BJ (cell line): ENCODE results near the gene PLD6. TPM values are rescaled to one million over a fixed set of nuclear protein-coding genes. Genes with fewer than 3 reads are reported as not detected.
A peak's percentile ranks its signal among the peaks of the same experiment; 100 is the strongest.

Experiments
- CTCF ChIA-PET: fragments of 350-600 bp; formaldehyde crosslinking; extraction: SDS; loops from one replicate; lab custom pipeline; 2021; ENCODE audit warnings: antibody characterized with exemption, inconsistent platforms; lab: Yijun Ruan, JAX
- POLR2A ChIA-PET: fragments of 300-600 bp; sonication (Branson Sonifier 250); formaldehyde crosslinking; extraction: SDS; loops from one replicate; lab custom pipeline; 2021; ENCODE audit warnings: antibody characterized with exemption; lab: Charles Lee
- DNase-seq: peaks from one replicate; pipeline ENCODE4 v3.0.0-alpha.2; 2011; ENCODE audit warnings: low read depth
- H3K27me3 ChIP-seq: 2 replicates; pipeline ENCODE4 v1.6.0; 2011; ENCODE audit warnings: low read length; ENCODE audit not compliant: control insufficient read depth, insufficient read depth
- H3K36me3 ChIP-seq: 2 replicates; pipeline ENCODE4 v1.5.1; 2011; ENCODE audit warnings: low read length; ENCODE audit not compliant: control insufficient read depth, insufficient read depth
- H3K4me3 ChIP-seq: 2 replicates; pipeline ENCODE4 v1.5.1; 2011; ENCODE audit warnings: low read depth, mild to moderate bottlenecking, control low read depth, low read length
- polyA plus RNA-seq: library from polyadenylated mRNA; depleted of rRNA; stranded (reverse); fragments of >200 nt; gene quantifications from 2 replicates; pipeline ENCODE4 v1.2.3, GENCODE V29; 2011
- TF ChIP-seq, protein P1 (sequence below): IDR thresholded peaks from 2 replicates; pipeline ENCODE4 v1.5.1; 2011; ENCODE audit warnings: low read depth, mild to moderate bottlenecking, control low read depth, inconsistent platforms, low read length, moderate library complexity; ENCODE audit not compliant: insufficient read depth

The PLD6 gene
- polyA plus RNA-seq, 1 experiment, result 1.5 TPM

DNA sequence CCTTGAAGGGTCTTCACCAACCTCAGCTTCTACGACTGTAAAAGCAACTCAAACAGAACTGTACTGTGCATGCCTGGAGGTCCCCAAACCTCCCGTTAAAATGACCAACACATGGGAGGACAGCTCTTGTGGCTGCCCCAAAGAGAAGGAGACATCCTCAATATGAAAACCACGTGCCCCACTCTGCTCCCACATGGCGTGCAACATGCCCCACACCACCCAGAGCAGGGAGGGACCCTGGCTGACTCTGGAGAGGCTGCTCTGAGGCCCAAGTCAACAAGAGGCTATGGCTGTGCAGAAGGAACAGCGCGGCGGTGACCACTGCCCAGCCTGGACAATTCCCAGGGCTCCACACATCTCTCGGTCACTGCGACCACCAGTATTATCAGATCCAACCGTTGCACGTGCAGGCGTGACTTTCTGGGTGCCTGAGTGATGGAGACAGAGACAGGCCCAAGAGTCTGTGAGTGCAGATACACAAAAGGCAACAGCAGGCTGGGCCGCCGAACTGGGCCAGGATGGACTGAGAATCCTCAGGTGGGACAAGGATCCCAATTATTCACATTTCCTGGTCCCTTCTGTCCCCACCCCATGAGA, 1.4 kb downstream of the PLD6 start:
- H3K27me3 ChIP-seq, result no peaks in the 10 kb centered on the region
- ChIA-PET CTCF (interaction anchor here (1.4 kb wide), 1 partner anchor 213 kb away, joined by 3 read pairs; no protein-coding TSS in a partner anchor), POLR2A (no interaction called here)
- peak overlapping the region; percentile 47 for H3K4me3 ChIP-seq
- no peak for DNase-seq
- TF ChIP-seq, protein P1, sequence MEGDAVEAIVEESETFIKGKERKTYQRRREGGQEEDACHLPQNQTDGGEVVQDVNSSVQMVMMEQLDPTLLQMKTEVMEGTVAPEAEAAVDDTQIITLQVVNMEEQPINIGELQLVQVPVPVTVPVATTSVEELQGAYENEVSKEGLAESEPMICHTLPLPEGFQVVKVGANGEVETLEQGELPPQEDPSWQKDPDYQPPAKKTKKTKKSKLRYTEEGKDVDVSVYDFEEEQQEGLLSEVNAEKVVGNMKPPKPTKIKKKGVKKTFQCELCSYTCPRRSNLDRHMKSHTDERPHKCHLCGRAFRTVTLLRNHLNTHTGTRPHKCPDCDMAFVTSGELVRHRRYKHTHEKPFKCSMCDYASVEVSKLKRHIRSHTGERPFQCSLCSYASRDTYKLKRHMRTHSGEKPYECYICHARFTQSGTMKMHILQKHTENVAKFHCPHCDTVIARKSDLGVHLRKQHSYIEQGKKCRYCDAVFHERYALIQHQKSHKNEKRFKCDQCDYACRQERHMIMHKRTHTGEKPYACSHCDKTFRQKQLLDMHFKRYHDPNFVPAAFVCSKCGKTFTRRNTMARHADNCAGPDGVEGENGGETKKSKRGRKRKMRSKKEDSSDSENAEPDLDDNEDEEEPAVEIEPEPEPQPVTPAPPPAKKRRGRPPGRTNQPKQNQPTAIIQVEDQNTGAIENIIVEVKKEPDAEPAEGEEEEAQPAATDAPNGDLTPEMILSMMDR, result no peak
- no peaks in the 10 kb centered on the region for H3K36me3 ChIP-seq

- ChIA-PET CTCF (interaction anchor here (1.4 kb wide), 1 partner anchor 212 kb away, joined by 3 read pairs; no protein-coding TSS in a partner anchor), POLR2A (no interaction called here)
- Histone ChIP-seq H3K4me3 (no peak overlapping the region), H3K36me3 (no peaks in the 10 kb centered on the region), H3K27me3 (no peaks in the 10 kb centered on the region)
- no peak for DNase-seq
- TF ChIP-seq, protein P1, result no peak
Measured at GRCh38 chr17:17204041-17204591, 2.0 kb downstream of the PLD6 start.

- TF ChIP-seq, protein P1, result no peak
Measured at GRCh38 chr17:17203173-17203730, 2.9 kb downstream of the PLD6 start.

DNA sequence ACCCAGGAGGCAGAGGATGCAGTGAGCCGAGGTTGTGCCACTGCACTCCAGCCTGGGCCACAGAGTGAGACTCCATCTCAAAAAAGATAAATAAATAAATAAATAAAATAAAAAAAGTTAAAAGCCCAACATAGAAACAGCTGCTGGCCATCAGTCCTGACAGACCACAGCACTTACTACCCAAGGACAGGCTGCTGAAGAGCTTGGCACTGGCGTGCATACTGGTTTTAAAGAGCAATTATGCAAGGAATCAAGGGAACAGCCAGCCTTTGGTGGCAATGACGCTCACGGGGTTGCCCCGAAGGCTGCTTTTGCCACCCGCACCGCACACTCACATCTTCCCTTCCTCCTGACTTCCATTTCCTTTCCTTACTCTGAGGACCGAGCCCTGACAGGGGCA, 4.2 kb downstream of the PLD6 start:
- Histone ChIP-seq H3K27me3 (no peaks in the 10 kb centered on the region), H3K36me3 (no peaks in the 10 kb centered on the region), H3K4me3 (no peak overlapping the region)
- ChIA-PET POLR2A (no interaction called here), CTCF (interaction anchor here (1.2 kb wide), 1 partner anchor 210 kb away, joined by 3 read pairs; no protein-coding TSS in a partner anchor)
- no peak for DNase-seq
- TF ChIP-seq, protein P1, result no peak

More at GRCh38 chr17:17203173-17203730, 2.9 kb downstream of the PLD6 start:
- no peak for DNase-seq
- POLR2A ChIA-PET, result no interaction called here
- Histone ChIP-seq H3K4me3 (no peak overlapping the region), H3K27me3 (no peaks in the 10 kb centered on the region), H3K36me3 (no peaks in the 10 kb centered on the region)
- CTCF ChIA-PET, result no interaction called here

- Histone ChIP-seq H3K4me3 (no peak overlapping the region), H3K27me3 (no peaks in the 10 kb centered on the region), H3K36me3 (no peaks in the 10 kb centered on the region)
- ChIA-PET CTCF (interaction anchor here (0.7 to 1.8 kb wide), 5 partner anchors 9 to 209 kb away, joined by 3 to 5 read pairs (median 4); no protein-coding TSS in a partner anchor), POLR2A (interaction anchor here (1.0 kb wide), 1 partner anchor 11 kb away, joined by 3 read pairs; no protein-coding TSS in a partner anchor)
- TF ChIP-seq, protein P1, result no peak
- DNase-seq, result no peak
Measured at GRCh38 chr17:17201271-17201670, 4.9 kb downstream of the PLD6 start.
